Glomerular visceral epithelial cell (primary cell): Measurements from ENCODE around the gene ROCK1.
"Not testable (repeated sequence)": the region's sequence is repeated elsewhere in the genome, so short reads cannot be mapped to it uniquely, and the experiment has no call there.

Source experiments
- DNase-seq: peaks from one replicate; pipeline ENCODE4 v3.0.0-alpha.2; 2016; ENCODE audit errors: extremely low spot score

ROCK1 gene

GRCh38 chr18:21111346-21112139 is at the start of gene ROCK1:
TSS of gene ROCK1 (minus strand) at chr18:21111813. CDS start at chr18:21110910, 903 bp downstream.
- DNase-seq = peak; percentile 99

DNA sequence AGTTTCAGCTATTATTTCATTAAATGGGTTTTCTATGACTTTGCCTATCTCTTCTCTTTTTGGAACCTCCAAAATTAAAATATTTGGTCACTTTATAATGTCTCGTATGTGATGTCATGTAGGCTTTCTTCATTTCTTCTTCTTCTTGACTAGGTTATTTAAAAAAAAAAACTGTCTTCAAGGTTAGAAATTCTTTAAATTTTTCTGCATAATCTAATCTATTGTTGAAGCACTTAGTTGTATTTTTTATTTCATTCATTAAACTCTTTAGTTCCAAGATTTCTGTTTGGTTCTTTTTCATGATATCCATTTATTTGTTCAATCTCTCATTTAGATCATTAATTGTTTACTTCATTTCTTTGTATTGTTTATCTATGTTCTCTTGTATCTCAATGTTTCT is 43.8 kb upstream of the ROCK1 start:
- DNase-seq = no peak

DNA sequence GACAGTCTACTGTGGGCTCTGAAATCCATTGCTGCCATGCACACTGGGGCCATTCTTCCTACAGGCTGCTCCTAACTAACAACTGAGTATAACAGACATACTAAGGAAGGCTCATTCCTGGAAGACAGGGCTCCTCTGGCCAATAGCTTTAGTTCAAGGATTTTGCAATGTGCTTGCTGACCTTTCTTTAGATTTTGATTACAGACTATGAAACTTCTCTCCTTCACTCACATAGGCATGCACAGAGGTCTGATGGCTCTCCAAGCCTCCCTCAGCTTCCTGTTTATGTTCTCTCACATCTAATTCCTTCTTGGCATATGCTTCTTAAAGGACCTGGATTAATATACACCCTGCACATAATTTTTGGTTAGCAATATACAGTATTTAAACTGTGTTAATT is 34.4 kb upstream of the ROCK1 start:
- no peak for DNase-seq

GRCh38 chr18:21145371-21145770 is 33.8 kb upstream of the ROCK1 start:
- no peak for DNase-seq

DNA sequence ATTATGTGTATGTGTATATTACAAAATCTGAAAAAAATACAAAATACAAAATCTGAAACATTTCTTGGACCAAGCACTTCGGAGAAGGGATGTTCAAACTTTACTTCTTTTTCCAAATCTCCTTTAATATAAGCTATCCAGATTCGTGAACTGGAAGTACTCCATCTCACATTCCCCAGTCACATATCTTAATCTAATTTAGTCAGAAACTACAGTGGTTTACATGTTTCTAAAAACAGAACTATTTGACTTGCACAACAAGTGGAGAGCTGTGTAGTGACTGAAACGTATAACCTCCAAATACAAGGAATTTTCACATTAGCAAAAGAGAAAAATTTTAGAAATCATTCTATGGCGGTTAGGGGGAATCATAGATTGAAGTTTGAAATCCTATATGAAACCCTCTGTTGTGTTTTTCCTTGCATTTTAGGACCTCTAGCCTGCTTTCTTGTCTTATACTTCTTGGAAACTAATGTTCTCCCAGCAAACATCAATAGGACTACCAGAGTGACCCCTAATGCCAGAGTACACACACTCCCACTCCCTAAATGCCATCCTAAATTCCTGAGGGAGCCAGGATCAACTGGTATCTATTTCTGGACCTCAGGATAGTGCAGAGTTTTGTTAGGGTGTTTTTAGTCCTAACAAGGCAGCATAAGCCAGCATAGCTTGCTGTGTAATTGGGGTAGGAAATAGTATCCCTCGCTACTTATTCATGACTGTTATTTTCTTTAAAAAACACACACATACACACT is 30.2 kb upstream of the ROCK1 start:
- no peak for DNase-seq

DNA sequence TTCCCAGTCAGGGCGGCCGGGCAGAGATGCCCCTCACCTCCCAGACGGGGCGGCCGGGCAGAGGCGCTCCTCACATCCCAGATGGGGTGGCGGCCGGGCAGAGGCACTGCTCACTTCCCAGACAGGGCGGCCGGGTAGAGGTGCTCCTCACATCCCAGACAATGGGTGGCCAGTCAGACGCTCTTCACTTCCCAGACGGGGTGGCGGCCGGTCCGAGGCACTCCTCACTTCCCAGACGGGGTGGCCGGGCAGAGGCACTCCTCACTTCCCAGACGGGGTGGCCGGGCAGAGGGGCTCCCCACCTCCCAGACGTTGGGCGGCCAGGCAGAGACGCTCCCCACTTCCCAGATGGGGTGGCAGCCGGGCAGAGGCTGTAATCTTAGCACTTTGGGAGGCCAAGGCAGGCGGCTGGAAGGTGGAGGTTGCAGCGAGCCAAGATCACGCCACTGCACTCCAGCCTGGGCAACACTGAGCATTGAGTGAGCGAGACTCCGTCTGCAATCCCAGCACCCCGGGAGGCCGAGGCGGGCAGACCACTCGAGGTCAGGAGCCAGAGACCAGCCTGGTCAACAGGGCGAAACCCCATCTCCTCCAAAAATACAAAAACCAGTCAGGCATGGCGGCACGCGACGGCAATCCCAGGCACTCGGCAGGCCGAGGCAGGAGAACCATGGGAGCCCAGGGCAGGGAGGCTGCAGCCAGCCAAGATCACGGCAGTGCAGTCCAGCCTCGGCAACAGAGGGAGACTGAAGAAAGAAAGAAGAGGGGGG is 26.3 kb upstream of the ROCK1 start:
- DNase-seq = not testable (repeated sequence)

DNA sequence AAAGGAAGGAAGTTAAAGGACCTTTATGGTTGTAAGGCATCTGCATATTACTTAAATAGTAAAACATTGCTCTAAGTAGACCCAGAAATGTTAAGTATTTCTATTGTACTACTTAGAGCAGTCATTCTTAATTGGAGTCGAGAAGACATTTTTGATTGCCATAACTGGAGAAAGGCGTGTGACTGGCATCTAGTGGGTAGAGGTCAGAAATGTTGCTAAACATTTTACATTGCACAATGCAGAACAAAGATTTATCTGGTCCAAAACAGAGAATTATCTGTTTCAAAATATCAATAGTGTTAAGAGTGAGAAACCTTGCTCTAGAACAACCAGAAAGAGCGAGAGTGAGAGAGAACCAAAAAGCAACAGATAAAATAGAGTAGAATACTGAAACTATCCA is 23.3 kb upstream of the ROCK1 start:
- DNase-seq = peak; percentile 12

GRCh38 chr18:21132398-21132918 is 20.8 kb upstream of the ROCK1 start:
- no peak for DNase-seq

DNA sequence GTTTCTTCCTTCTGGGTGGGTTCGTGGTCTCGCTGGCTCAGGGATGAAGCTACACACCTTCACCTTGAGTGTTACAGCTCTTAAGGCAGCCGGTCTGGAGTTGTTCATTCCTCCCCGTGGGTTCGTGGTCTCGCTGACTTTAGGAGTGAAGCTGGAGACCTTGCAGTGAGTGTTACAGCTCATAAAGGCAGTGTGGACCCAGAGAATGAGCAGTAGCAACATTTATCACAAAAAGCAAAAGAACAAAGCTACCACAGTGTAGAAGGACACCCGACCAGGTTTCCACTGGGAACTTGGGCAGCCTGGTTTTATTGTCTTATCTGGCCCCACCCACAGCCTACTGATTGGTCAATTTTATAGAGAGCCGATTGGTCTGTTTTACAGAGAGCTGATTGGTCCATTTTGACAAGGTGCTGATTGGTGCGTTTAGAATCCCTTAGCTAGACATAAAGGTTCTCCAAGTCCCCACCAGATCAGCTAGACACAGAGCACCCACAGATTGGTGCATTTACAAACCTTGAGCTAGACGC is 20.1 kb upstream of the ROCK1 start:
- no peak for DNase-seq

DNA sequence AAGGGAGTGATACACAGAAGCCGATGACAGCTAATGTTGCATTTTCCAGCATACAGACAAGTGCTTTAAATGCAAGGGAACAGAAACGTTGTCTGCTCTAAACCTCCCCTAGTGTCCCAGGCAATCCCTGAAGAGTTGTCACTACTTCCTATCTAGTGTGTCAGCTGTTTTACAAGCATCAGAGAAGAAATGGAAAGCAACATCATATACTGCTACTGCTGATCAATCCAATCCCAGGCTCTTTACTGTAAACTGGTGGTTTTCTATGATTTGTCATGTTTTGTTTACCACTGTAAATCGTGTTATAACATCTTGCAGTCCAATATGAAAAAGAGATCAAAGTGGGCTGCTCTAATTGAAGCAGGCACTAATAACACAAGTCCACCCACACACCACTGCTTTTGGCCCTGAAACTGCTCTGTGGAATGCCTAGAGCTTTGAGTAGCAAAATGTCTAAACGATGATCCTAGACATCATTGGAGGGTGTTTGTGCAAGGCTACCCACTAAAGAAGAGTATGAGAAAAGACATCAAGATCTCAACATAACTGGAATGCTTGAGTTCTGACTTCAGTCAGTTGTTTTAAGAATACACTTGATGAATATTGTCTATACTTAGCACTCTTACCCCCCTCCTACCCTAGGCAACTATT is 18.1 kb upstream of the ROCK1 start:
- no peak for DNase-seq

- DNase-seq = no peak
These were observed 11.8 kb upstream of the ROCK1 start for GRCh38 chr18:21123290-21123926.

DNA sequence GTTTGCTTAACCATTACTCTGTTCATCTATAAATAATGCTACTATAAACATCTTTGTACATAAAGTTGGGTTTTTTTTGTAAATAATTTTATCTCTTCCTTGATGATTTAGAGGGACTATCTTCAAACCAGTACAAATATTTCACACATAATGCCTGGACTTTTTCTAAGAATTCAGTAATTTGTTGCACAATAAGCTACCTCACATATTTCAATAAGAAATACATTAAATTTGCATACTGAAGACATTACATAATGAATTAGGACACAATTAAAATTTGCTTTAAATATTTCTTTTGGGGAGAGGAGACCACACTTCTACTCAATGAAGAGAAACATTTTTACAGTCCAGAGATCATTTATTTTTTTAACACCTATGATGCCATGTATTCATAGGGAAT is 7.2 kb upstream of the ROCK1 start:
- DNase-seq = no peak

GRCh38 chr18:21117409-21118131 is 6.0 kb upstream of the ROCK1 start:
- DNase-seq = no peak

- no peak for DNase-seq
These were observed 4.2 kb upstream of the ROCK1 start for GRCh38 chr18:21115519-21116411.

GRCh38 chr18:21112543-21113105 is 1.0 kb upstream of the ROCK1 start:
- DNase-seq = no peak

- no peak for DNase-seq
These were observed 494 bp upstream of the ROCK1 start for GRCh38 chr18:21112140-21112473.

- peak; percentile 35 for DNase-seq
These were observed 784 bp downstream of the ROCK1 start for GRCh38 chr18:21110713-21111345.

DNA sequence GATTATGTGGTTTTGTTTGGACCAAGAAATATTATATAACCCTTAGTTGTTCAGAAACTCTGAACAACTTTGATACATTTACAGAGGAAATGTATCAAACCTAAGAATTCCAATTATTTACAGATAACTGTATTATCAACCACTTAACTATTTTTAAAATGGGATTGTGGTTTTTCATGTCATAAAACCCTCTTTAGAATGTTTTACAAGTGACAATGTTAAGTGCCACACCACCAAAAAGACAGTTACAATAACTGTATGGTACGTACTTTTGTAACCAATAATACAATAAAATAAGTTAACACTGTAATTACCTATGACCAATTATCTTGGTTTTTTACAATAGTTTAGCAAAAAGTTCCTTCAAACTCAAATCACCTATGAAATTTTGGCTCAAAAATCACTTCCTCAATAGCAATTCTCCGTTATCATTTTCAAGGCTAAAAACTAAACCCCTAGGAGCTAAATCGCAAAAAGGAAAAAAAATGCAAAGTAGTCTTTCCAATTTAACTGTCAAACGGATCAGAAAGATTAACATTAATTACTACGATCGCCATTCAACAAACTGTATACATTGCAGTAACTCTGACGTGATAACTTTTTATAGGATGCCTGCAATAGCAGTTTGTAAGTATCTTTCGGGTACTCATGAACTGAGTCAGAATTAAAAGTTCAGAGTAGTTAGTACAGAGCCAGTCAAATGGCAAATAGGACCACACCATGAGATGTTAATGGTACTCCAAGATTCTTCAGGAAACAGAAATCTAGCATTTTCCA is 1.5 kb downstream of the ROCK1 start:
- no peak for DNase-seq
